Stimulated activated CD4-positive, alpha-beta T cell treated with anti-CD3 and anti-CD28 coated beads, Interleukin-1b, Interleukin-23, amount 100 ng/mL, for 48 hours (primary cell): ENCODE results near the gene CREB3L1.
"Not testable (repeated sequence)": the region's sequence is repeated elsewhere in the genome, so short reads cannot be mapped to it uniquely, and the experiment has no call there.

Experiments used
- DNase-seq: peaks from one replicate; pipeline ENCODE4 v3.0.0-alpha.2; 2020

CREB3L1 gene

DNA sequence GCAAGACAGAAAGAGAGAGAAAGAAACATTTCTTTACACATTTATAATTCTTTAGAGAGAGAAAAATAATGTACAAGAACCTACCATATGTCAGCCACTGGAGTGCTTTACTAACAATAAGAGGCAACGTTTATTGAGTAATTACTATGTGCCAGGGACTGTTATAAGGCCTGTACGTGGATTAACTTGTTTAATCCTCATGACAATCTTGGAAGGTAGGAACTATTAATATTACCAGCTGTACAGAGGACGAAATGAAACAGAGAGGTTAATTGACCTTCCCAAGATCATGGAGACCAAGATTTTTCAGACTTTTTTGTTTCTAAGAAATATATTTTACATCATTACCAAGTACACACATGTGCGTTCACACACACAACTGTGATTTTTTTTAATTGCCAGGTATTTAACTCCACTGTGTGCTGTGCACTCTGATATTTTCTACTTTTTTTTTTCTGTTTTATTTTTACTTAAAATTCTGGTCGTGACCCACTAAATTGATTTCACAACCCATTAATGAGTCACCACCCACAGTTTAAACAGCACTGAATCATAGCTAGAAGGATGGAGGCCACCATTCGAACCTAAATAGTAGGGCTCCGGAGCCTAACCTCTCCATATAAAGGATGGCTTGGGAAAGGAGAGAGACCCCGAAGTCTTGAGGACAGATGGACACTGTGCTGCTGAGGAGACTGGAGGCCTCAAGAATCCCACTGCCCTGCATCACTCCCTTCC is 21.4 kb downstream of the CREB3L1 start:
- DNase-seq: no peak

- no peak for DNase-seq
These were observed 22.0 kb downstream of the CREB3L1 start for GRCh38 chr11:46299451-46299961.

GRCh38 chr11:46300270-46300669 is 22.8 kb downstream of the CREB3L1 start:
- peak; percentile 50 for DNase-seq

DNA sequence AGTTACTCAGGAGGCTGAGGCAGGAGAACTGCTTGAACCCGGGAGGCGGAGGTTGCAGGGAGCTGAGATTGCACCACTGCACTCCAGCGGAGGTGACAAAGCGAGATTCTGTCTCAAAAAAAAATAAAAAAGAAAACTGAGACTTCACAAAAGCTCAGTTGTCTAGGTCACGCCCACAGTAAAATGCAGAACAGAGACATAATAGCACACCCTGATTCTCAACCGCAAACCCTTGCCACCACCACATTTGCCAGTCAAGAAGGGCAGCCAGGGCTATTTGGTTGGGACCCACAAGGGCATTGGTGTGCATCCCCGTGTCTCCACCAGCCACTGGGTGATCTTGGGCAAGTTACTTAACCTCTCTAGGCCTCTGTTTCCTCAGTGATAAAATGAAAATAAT is 25.4 kb downstream of the CREB3L1 start:
- no peak for DNase-seq

DNA sequence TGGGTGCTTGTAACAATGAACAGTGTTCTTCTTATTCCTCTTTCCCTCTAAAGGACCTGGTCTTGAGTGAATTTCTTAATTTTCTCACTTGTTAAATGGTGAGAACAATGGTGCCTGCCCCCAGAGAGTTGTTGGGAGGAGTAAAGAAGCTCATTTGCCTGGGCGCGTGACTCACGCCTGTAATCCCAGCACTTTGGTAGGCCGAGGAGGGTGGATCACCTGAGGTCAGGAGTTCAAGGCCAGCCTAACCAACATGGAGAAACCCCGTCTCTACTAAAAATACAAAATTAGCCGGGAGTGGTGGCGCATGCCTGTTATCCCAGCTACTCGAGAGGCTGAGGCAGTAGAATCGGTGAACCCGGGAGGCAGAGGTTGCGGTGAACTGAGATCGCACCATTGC is 26.6 kb downstream of the CREB3L1 start:
- not testable (repeated sequence) for DNase-seq

GRCh38 chr11:46304605-46305179 is 27.2 kb downstream of the CREB3L1 start:
- no peak for DNase-seq

GRCh38 chr11:46305295-46305694 is 27.8 kb downstream of the CREB3L1 start:
- DNase-seq: no peak

DNA sequence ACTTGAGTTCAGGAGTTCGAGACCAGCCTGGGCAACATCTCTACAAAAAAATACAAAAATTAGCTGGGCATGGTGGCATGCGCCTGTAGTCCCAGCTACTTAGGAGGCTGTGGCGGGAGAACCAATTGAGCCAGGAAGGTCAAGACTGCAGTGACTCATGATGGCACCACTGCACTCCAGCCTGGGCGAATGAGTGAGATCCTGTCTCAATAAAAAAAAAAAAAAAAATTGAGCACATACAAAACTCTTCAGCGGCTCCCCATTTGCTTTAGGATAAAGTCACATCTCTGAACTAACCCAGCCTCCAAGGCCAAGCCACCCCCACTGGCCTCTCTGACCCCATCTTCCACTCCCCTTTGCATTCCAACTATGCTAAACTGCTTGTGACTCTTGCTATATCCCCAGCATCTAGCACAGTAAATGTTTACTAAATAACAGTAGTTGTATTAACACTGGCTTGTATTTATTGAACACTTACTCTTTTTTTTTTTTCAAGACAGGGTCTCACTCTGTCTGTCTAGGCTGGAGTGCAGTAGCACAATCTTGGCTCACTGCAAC is 28.9 kb downstream of the CREB3L1 start:
- no peak for DNase-seq

DNA sequence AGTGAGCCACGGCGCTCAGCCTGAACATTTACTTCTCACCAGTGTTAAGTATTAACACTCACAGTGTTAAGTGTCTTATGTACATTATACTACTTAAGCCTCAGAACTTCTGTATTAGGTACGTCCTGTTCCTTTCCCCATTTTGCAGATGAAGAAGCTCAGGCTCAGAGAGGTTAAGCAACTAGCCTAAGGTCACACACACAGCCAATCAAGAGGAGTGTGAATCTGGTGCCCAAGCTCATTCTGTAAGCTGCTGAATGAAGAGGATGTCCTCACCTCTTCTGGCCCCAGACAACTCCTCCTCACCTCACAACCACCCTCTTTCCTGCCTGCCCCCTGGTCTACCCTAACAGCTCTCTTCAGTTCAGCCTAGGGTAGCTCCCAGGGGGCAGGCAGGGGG is 29.9 kb downstream of the CREB3L1 start:
- no peak for DNase-seq

- DNase-seq: no peak
These were observed 30.4 kb downstream of the CREB3L1 start for GRCh38 chr11:46307785-46308341.

DNA sequence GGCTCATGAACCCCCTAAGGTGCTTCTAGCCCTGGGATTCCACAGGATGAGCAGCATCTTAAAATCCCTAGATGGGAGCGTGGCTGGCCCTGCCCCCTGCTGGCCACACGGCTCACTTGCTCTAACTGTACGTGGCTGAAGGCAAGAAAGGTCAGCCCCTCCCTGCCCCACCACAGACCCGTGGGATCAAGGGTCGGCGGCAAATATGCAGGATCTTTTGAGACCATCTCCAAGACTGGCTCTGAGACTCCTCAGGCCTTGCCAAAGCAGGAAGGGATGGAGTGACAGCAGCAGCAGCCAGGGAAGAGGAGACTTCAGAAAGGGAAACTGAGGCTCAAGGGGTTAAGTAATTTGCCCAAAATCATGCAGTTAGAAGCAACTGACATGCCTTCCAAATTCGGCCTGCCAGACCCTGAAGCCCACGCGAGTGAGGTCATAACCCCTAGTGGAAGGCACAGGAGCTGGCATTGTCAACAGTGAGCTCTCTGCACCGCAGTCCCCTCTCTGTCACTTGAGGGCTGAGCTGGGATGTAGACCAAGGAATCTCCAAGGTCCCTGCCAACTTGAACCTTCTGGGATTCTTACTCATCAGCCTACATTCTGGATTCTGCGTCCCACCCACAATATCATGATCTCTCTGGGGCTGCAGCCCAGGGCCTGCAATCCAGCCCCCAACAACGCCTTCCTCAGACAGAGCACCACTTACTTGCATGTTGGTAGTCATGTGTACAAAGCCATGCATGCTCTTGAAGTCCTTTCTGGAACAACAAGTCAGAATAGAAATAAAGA is 31.4 kb downstream of the CREB3L1 start:
- peak; percentile 65 for DNase-seq

DNA sequence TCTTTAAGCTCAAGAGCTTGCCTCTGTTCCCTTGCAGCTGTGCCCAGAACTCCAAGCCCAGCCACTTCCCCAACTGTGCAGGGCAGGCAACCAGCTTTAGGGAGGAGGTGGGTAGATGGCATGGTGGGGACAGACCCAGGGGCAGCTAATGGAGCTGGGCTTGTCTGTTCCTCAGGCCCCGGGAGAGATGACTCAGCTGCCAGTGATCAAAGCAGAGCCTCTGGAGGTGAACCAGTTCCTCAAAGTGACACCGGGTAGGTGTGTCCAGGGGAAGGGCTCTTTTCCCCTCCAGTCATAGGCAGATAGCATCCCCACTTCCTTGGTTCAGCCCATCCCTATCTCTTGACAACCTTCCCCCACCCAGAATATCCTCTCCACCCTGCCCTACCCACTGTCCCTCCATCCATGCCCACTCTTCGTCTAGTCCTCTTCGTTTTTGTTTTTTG is 32.4 kb downstream of the CREB3L1 start:
- DNase-seq: no peak

GRCh38 chr11:46315033-46315738 is 37.7 kb downstream of the CREB3L1 start:
- peak; percentile 72 for DNase-seq

DNA sequence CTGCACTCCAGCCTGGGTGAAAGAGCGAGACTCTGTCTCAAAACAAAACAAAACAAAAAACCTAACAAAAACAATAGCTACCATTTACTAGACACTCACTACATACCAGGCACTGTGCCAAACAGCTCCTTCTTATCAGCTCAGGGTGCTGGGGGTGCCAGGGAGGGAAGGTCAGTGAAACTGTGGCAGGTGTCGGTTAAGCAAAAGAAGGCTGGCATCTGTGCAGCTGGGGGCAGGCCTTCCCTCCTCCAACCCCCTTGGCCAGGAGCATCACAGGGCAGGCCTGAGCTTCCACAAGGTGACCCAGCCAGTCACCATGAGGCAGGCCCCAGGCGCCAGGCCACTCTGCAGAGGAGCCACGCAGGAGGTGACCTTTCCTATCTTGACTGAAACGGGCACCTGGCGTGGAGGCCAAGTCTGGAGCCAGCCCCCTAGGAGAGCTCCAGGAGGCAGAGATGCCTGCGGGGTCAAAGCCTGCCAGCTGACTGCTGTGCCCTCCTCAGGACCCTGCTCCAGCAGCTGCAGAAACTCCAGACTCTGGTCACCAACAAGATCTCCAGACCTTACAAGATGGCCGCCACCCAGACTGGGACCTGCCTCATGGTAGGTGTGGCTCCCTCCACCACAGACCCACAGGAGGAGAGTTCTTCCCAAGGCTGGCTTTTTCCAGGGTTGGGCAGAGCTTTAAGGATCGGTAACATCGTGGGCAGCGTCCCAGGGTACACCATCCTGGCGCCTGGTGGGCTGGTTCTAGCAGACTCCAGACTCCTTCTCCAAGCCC is 38.5 kb downstream of the CREB3L1 start:
- DNase-seq: no peak

GRCh38 chr11:46319074-46319453 is 41.6 kb downstream of the CREB3L1 start:
- DNase-seq: no peak

GRCh38 chr11:46321757-46322156 is 44.3 kb downstream of the CREB3L1 start:
- no peak for DNase-seq

DNA sequence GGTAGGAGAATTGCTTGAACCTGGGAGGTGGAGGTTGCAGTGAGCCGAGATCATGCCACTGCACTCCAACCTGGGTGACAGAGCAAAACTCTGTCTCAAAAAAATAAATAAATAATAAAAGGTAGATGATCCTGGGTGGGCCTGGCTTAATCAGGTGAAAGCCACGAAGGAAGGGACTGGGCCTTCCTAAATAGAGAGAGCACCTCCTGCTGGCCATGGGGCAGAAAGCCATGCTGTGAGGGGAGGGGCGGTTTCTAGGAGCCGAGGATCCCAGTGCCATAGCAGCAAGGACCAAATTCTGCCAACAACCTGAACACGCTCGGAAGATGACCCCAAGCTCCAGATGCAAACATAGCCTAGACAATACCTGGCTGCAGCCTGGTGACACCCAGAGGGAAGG is 45.3 kb downstream of the CREB3L1 start:
- DNase-seq: no peak

DNA sequence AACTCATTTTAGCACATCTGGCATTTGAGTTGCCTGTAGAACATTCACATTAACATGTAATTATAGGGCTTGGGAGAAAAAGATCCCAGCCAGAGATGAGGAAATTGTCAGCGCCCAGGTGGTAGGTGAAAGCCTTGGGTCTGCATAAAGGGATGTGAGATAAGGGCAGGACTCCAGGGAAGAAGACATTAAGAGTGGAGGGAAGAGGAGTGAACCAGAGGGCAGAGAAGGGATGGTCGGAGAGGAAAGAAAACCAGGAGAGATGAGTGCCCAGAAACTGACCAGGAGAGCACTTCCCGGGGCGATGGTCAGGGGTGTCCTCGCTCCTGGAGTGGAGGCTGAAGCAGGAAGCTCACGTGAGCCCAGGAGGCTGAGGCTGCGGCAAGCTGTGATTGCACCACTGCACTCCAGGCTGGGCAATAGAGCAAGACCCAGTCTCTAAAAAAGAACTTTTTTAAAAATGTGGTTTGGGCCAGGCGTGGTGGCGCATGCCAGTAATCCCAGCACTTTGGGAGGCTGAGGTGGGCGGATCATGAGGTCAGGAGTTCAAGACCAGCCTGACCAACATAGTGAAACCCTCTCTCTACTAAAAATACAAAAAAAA is 49.5 kb downstream of the CREB3L1 start:
- DNase-seq: no peak

DNA sequence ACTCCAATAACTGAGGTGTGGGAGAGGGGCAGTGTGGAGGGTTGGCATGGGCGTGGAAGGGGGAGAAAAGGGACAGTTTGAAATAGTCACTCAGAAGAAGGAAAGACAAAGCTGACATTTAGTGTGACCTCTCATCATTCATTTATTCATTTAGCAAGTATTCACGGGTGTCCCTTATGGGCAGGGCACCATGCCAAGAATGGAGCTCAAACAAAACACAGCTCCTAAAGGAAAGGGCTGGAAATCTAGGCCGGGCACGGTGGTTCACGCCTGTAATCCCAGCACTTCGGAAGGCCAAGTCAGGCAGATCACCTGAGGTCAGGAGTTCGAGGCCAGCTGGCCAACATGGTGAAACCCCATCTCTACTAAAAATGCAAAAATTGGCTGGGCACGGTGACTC is 50.4 kb downstream of the CREB3L1 start:
- DNase-seq: no peak

GRCh38 chr11:46330154-46330553 is 52.7 kb downstream of the CREB3L1 start:
- no peak for DNase-seq
